ENCODE data around the gene SLC4A4. TPM values are rescaled to one million over a fixed set of nuclear protein-coding genes. Genes with fewer than 3 reads are reported as not detected.

Gene SLC4A4
- total and polyA plus RNA-seq, 12 donors: 0.24 to 1.5 (median 0.59) TPM

DNA sequence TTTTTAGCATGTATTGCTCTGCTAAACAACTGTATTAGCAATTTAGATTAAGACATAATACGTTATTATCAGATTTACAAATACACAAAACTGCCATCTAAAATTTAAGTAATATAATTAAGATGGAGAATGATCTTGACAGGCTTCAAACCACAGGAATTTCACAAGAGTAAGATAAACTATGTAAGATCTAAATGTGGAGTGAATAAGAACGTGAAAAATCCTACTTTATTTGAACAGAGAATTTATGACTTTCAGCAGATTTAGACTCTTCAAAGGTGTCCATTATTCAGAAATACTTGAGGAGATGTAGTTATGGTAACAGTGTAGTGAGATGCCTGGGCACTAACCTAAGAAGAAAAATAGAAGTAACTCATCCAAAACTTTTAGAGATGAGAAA, 73.2 kb downstream of the SLC4A4 start:
- TF ChIP-seq, protein P1, sequence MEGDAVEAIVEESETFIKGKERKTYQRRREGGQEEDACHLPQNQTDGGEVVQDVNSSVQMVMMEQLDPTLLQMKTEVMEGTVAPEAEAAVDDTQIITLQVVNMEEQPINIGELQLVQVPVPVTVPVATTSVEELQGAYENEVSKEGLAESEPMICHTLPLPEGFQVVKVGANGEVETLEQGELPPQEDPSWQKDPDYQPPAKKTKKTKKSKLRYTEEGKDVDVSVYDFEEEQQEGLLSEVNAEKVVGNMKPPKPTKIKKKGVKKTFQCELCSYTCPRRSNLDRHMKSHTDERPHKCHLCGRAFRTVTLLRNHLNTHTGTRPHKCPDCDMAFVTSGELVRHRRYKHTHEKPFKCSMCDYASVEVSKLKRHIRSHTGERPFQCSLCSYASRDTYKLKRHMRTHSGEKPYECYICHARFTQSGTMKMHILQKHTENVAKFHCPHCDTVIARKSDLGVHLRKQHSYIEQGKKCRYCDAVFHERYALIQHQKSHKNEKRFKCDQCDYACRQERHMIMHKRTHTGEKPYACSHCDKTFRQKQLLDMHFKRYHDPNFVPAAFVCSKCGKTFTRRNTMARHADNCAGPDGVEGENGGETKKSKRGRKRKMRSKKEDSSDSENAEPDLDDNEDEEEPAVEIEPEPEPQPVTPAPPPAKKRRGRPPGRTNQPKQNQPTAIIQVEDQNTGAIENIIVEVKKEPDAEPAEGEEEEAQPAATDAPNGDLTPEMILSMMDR (IDR thresholded peaks at IDR 0.05): no peak
- no peak for TF ChIP-seq POLR2A (IDR thresholded peaks at IDR 0.05)
- no peak overlapping the region for H3K4me3 ChIP-seq
- H3K27ac ChIP-seq: no peak overlapping the region
- H3K4me1 ChIP-seq (replicated peaks in 1 of 2): no peaks in the 10 kb centered on the region
- intact Hi-C loops (cut with DNase I): no loop called here
- peaks cover 0 to 5% (median 0%) of the 10 kb centered on the region in 3 donors for H3K9me3 ChIP-seq (replicated peaks in 1 of 3)
- no peaks in the 10 kb centered on the region for H3K36me3 ChIP-seq (replicated peaks in 1 of 2)
- 47 to 61% (median 51%) methylated on average over 2 of the region's 2 CpGs for WGBS, 4 donors
- DNase-seq: no peak
- H3K27me3 ChIP-seq: no peaks in the 10 kb centered on the region

DNA sequence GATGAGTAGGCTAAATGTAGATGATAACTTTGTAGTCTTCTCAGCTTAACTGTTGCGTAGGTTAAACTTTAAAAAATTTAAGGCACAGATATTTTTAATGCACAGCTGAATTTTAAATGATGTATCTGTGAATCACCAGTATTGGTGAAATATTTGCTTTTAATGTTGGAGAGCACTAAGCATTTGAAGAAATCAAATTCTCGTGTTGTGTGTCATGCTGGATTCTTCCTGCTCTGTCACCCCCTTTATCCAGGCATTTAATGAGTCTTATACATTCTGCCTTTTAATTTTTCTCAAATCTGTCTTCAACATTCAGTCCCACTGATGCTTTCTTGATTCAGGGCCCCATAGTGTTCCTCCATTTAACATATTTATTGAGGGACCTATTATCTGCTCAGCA, 76.7 kb downstream of the SLC4A4 start:
- H3K27ac ChIP-seq: no peak overlapping the region
- H3K4me3 ChIP-seq: no peak overlapping the region
- TF ChIP-seq POLR2A (IDR thresholded peaks at IDR 0.05): no peak
- TF ChIP-seq, protein P1 (IDR thresholded peaks at IDR 0.05): no peak
- H3K27me3 ChIP-seq: no peaks in the 10 kb centered on the region
- H3K4me1 ChIP-seq (replicated peaks in 1 of 2): no peaks in the 10 kb centered on the region
- no peaks in the 10 kb centered on the region for H3K36me3 ChIP-seq (replicated peaks in 1 of 2)
- no peaks in the 10 kb centered on the region for H3K9me3 ChIP-seq (replicated peaks in 1 of 3)
- 77 to 93% (median 87%) methylated on average over 2 of the region's 2 CpGs for WGBS, 4 donors
- no peak for DNase-seq
- intact Hi-C loops (cut with DNase I): no loop called here

DNA sequence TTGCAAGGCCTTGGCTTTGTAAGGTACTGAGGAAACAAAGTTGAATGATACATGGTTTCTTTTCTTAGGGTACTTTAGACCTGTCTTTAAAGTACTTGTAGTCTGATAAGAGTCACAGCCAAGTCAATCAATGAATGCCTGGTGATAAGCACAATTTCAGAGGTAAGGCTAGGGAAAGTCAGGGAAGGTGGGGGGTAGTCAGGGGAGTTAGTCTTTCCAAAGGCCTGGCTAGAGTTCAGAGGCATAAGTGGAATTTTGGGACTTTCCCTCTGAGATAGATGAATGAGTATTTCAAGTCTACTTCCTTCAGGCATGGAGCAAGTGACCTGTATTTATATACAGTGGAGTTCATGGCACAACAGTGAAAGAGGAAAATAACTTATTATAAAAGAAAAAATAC, 78.3 kb downstream of the SLC4A4 start:
- Histone ChIP-seq H3K27me3 (no peaks in the 10 kb centered on the region), H3K4me1 (replicated peaks in 1 of 2) (no peaks in the 10 kb centered on the region), H3K27ac (no peak overlapping the region), H3K4me3 (no peak overlapping the region), H3K9me3 (replicated peaks in 1 of 3) (no peaks in the 10 kb centered on the region), H3K36me3 (replicated peaks in 1 of 2) (no peaks in the 10 kb centered on the region)
- TF ChIP-seq POLR2A (IDR thresholded peaks at IDR 0.05): no peak
- TF ChIP-seq, protein P1 (IDR thresholded peaks at IDR 0.05): no peak
- intact Hi-C loops (cut with DNase I): no loop called here
- no peak for DNase-seq

DNA sequence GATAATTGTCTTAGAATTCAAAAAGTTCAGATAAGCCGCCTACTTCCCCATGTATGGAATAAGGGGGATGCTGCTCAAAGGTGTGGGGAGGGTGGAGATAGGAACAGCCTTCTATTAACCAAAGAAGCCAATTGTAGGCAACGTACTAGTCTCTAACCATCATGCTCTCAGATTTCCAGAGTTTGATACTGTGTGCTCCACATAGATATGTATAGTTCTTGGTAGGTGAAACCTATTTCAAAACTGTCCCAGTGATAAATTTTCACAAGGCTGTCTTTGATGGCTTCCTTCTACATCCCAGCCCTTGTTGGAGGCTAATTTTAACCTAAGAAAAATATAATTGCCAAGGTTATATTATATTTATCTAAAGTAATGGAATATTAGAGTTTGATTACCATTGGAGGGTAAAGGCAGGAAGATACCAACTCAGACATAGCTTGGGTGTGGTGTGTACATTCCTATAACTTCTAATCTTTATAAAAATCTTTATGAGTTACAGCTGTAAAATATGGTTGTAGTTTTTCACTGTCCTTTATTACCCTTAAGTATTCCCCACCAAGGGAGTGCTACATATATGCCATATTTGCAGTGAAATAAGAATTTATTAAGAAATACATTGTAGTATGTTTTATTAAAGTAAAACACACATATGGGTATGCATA, 87.7 kb downstream of the SLC4A4 start:
- no peak for DNase-seq
- Histone ChIP-seq H3K27ac (no peak overlapping the region), H3K36me3 (replicated peaks in 1 of 2) (no peaks in the 10 kb centered on the region), H3K4me3 (no peak overlapping the region), H3K4me1 (replicated peaks in 1 of 2) (no peaks in the 10 kb centered on the region), H3K9me3 (replicated peaks in 1 of 3) (no peaks in the 10 kb centered on the region), H3K27me3 (no peaks in the 10 kb centered on the region)
- 77 to 94% (median 85%) methylated on average over 2 of the region's 2 CpGs for WGBS, 4 donors
- intact Hi-C loops (cut with DNase I): no loop called here
- TF ChIP-seq POLR2A (IDR thresholded peaks at IDR 0.05): no peak
- TF ChIP-seq, protein P1 (IDR thresholded peaks at IDR 0.05): no peak
